Measurements from ENCODE around the gene PPP2R2B.

PPP2R2B gene

GRCh38 chr5:146582051-146582596 lies 296.4 kb downstream of the PPP2R2B start:
- no peak for TF ChIP-seq CTCF (IDR thresholded peaks at IDR 0.05)
- H3K4me3 ChIP-seq, result no peak overlapping the region
- no peak overlapping the region for H3K27ac ChIP-seq
- no peak for DNase-seq (ENCODE audit: low spot score)

- H3K4me3 ChIP-seq, result no peak overlapping the region
- no peak for TF ChIP-seq CTCF (IDR thresholded peaks at IDR 0.05)
- no peak overlapping the region for H3K27ac ChIP-seq
- no peak for DNase-seq (ENCODE audit: low spot score)
Measured at GRCh38 chr5:146580237-146580636, 298.3 kb downstream of the PPP2R2B start.

GRCh38 chr5:146574713-146575112 lies 303.8 kb downstream of the PPP2R2B start:
- H3K27ac ChIP-seq, result no peak overlapping the region
- TF ChIP-seq CTCF (IDR thresholded peaks at IDR 0.05), result no peak
- no peak for DNase-seq (ENCODE audit: low spot score)

GRCh38 chr5:146568161-146568560 lies 310.4 kb downstream of the PPP2R2B start:
- no peak for TF ChIP-seq CTCF (IDR thresholded peaks at IDR 0.05)
- H3K27ac ChIP-seq, result no peak overlapping the region
- no peak for DNase-seq (ENCODE audit: low spot score)
- no peak overlapping the region for H3K4me3 ChIP-seq

More at GRCh38 chr5:146574713-146575112, 303.8 kb downstream of the PPP2R2B start:
- no peak overlapping the region for H3K4me3 ChIP-seq

GRCh38 chr5:146565764-146566367 lies 312.7 kb downstream of the PPP2R2B start:
- H3K27ac ChIP-seq, result no peak overlapping the region
- DNase-seq (ENCODE audit: low spot score), result no peak
- TF ChIP-seq CTCF (IDR thresholded peaks at IDR 0.05), result no peak
- peak overlapping the region; percentile 38 for H3K4me3 ChIP-seq

- DNase-seq (ENCODE audit: low spot score), result no peak
- H3K4me3 ChIP-seq, result no peak overlapping the region
- H3K27ac ChIP-seq, result no peak overlapping the region
- no peak for TF ChIP-seq CTCF (IDR thresholded peaks at IDR 0.05)
Measured at GRCh38 chr5:146564007-146564762, 314.4 kb downstream of the PPP2R2B start.
